Chondrocyte (in vitro differentiated cells): ENCODE measurements around the gene HSPG2. TPM values are rescaled to one million over a fixed set of nuclear protein-coding genes. Genes with fewer than 3 reads are reported as not detected.

Experiments used
- DNase-seq: peaks from one replicate; pipeline ENCODE4 v3.0.0; 2021; ENCODE audit warnings: mixed read lengths, low spot score
- H3K27ac Mint-ChIP-seq: one replicate; pipeline ENCODE4 v1.8.0; 2021; ENCODE audit warnings: mild to moderate bottlenecking, moderate library complexity, mixed read lengths; ENCODE audit not compliant: unreplicated experiment
- H3K27me3 Mint-ChIP-seq: 2 replicates; pipeline ENCODE4 v1.8.0; 2021; ENCODE audit warnings: low read depth, mixed read lengths
- H3K36me3 Mint-ChIP-seq: 2 replicates; pipeline ENCODE4 v1.8.0; 2021; ENCODE audit warnings: low read depth, mixed read lengths
- H3K4me1 Mint-ChIP-seq: 2 replicates; pipeline ENCODE4 v1.8.0; 2021; ENCODE audit warnings: low read depth, mild to moderate bottlenecking, mixed read lengths
- H3K4me3 Mint-ChIP-seq: one replicate; pipeline ENCODE4 v1.8.0; 2021; ENCODE audit warnings: mild to moderate bottlenecking, moderate library complexity, mixed read lengths; ENCODE audit not compliant: unreplicated experiment
- H3K9me3 Mint-ChIP-seq: 2 replicates; pipeline ENCODE4 v1.8.0; 2021; ENCODE audit warnings: low read depth, mixed read lengths
- total RNA-seq: library from RNA; stranded (reverse); gene quantifications from 3 replicates; pipeline ENCODE4 v1.2.1, GENCODE V29; 2021
- TF ChIP-seq, protein P1 (sequence below): fragments of 200-600 bp; sonication (generic); IDR thresholded peaks from 2 replicates; pipeline ENCODE4 v1.5.0; 2021; ENCODE audit warnings: antibody characterized with exemption, mild to moderate bottlenecking, moderate library complexity

HSPG2 gene
- total RNA-seq, 1 donor from 2014 or later = 481 TPM

DNA sequence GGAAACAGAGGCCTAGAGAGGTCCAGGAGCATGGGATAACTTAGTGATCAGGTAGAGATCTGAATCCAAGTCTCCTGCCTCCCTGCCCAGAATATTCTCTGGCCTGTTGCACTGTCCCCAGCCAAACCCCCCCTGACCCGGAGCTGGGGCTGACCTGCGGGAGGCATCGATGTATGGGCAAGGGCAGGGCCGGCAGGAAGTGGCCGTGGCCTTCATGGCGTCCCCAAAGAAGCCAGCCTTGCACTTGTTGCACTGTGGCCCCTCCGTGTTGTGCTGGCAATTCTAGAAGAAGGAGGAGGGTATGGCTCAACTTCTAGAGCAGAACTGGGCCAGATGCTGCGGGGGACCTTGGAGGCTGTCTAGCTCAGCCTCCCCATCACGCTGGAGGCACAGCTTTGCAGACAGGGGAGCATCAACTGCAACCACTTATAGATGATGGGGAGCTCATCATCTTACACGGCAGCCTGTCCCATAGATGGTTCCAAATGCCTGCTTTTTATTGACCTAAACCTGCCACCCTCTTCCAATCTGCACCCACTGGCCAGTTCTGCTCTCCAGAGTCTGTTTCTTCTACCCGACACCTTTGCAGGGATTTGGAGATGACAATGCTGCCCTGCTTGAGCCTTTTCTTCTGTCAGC is 58.2 kb downstream of the HSPG2 start:
- Mint-ChIP-seq H3K27ac (no peak overlapping the region), H3K27me3 (no peaks in the 10 kb centered on the region), H3K9me3 (no peaks in the 10 kb centered on the region), H3K36me3 (peaks cover 45% of the 10 kb centered on the region), H3K4me3 (no peak overlapping the region), H3K4me1 (no peaks in the 10 kb centered on the region)
- no peak for DNase-seq
- TF ChIP-seq, protein P1, sequence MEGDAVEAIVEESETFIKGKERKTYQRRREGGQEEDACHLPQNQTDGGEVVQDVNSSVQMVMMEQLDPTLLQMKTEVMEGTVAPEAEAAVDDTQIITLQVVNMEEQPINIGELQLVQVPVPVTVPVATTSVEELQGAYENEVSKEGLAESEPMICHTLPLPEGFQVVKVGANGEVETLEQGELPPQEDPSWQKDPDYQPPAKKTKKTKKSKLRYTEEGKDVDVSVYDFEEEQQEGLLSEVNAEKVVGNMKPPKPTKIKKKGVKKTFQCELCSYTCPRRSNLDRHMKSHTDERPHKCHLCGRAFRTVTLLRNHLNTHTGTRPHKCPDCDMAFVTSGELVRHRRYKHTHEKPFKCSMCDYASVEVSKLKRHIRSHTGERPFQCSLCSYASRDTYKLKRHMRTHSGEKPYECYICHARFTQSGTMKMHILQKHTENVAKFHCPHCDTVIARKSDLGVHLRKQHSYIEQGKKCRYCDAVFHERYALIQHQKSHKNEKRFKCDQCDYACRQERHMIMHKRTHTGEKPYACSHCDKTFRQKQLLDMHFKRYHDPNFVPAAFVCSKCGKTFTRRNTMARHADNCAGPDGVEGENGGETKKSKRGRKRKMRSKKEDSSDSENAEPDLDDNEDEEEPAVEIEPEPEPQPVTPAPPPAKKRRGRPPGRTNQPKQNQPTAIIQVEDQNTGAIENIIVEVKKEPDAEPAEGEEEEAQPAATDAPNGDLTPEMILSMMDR = no peak

DNA sequence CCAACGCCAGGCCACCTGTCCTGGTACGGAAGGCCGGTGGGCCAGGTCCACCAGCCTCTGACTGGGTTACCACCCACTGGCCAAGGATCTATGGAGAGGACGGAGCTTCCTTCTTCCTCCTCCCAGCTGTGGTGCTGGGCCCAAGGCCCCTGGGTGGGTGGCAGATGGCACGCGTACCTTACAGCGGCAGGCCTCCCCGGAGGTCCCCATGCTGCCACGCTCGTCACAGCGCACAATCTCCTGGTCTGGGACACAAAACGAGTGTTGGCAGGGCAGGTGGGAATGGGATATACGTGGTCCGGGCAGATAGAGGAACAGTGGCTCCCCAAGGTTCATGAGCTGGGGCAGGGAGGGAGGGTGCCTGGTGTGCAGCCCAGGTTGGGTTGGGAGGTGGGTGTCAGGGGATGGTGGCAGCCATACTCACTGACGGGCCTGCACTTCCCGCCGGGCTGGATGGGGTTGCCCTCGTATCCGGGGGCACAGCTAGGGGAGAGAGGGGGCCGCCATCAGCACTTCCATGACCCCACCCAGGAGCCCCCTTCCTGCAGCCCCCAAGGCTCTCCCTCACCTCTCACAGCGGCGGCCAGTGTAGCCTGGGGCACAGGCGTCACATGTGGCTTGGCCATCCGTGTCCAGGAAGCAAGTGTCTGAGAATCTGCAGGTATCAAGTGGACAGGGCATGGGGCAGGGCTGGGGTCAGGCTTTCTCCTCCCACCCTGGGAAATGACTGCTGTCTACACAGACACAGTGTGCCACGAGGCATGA is 58.9 kb downstream of the HSPG2 start:
- no peak overlapping the region for H3K4me3 Mint-ChIP-seq
- H3K27ac Mint-ChIP-seq = no peak overlapping the region

DNA sequence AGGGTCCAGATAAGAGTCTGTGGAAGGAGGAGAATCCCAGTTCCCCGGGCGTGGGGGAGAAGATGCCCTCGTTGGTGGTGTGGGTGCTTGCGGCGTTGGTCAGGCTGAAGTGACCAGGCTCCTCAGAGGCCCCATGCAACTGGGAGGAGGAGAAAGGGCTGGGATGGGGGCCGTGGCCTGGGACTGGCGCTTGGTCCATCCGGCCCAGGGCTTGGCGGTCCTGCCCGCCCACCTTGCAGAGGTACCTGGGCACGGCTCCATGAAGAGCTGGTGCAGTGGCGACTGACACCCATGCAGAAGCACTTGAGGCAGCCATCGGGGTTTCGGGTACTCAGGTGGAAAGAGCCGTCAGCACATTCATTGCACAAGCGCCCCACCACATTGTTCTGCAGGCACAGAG is 60.8 kb downstream of the HSPG2 start:
- H3K4me3 Mint-ChIP-seq = no peak overlapping the region
- no peaks in the 10 kb centered on the region for H3K9me3 Mint-ChIP-seq
- no peaks in the 10 kb centered on the region for H3K27me3 Mint-ChIP-seq
- H3K27ac Mint-ChIP-seq = no peak overlapping the region
- TF ChIP-seq, protein P1 = no peak
- DNase-seq = no peak
- peaks cover 3% of the 10 kb centered on the region for H3K4me1 Mint-ChIP-seq
- H3K36me3 Mint-ChIP-seq = peaks cover 48% of the 10 kb centered on the region

More for the DNA sequence above, 58.9 kb downstream of the HSPG2 start:
- peaks cover 45% of the 10 kb centered on the region for H3K36me3 Mint-ChIP-seq
- H3K4me1 Mint-ChIP-seq = no peaks in the 10 kb centered on the region
- H3K9me3 Mint-ChIP-seq = no peaks in the 10 kb centered on the region
- DNase-seq = no peak
- TF ChIP-seq, protein P1 = no peak
- no peaks in the 10 kb centered on the region for H3K27me3 Mint-ChIP-seq

DNA sequence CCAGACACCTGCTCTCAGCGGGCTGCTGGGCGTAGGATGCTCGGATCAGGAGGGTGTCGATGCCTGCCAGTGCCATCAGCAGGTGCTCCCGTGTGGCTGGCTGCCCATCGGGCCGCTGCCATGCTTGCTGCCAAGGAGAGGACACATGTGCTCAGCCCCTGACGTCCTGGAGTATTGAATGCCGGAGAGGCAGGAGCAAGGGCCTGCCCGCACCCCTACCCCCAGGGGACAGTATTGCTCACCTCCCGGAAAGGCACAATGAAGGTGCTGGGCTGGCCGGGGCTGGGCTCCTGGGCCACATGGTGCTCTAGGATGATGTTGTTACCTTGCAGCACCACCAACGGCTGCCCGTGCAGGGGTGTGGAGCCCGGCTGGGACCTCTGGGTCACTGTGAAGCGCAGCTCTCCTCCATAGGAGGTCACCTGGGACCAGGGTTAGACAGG is 61.5 kb downstream of the HSPG2 start:
- no peak overlapping the region for H3K27ac Mint-ChIP-seq

More for the DNA sequence above, 61.5 kb downstream of the HSPG2 start:
- Mint-ChIP-seq H3K9me3 (no peaks in the 10 kb centered on the region), H3K27me3 (no peaks in the 10 kb centered on the region), H3K36me3 (peaks cover 47% of the 10 kb centered on the region), H3K4me1 (peaks cover 5% of the 10 kb centered on the region), H3K4me3 (no peak overlapping the region)
- TF ChIP-seq, protein P1 = no peak
- DNase-seq = no peak
